GM21447 (cell line): ENCODE data around the gene PLSCR3.

Experiments used
- ATAC-seq: cut with Tn5 transposase; IDR thresholded peaks from one replicate; pipeline ENCODE4 v1.9.1; 2021; ENCODE audit not compliant: unreplicated experiment

PLSCR3 gene

DNA sequence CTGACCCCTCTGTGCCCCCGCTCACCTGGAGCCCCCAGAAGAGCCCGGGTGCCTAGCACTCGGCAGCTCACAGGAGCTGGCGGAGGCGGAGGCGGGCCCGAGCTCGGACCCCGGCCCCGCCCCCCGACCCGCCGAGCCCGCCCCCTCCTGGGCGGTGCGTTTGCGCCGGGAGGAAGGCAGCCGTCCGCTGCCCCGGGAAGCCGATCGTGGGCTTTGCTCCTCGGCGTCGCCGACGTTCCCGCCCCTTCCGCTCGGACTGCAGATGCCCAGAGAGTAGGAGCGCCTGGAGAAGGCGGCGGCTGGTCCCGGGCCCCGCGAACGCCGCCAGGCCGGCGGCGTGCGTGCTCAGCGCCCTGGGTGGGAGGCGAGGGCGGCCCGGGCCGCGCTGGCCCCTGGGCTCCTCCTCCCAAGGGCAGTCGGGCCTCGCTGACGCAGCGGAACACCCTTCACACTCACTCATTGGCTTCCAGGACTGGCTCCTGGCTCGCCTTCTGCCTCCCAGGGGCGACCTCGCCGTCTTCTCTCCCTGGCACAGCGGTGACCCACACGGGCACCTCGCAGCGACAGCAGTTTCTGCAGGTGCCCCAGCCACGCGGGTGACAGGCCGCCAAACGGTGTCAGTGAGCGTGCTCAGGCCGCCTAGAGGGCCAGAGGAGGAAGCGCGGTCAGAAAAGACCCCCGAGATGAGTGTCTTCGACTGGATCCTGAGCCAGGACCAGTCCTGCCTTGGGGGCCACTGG, at the start of gene PLSCR3:
Gene PLSCR3, minus strand, starts transcription at position 74 of the 740 bp plus-strand sequence. CDS start 415 bp downstream, outside the sequence.
- ATAC-seq = peak; percentile 76

DNA sequence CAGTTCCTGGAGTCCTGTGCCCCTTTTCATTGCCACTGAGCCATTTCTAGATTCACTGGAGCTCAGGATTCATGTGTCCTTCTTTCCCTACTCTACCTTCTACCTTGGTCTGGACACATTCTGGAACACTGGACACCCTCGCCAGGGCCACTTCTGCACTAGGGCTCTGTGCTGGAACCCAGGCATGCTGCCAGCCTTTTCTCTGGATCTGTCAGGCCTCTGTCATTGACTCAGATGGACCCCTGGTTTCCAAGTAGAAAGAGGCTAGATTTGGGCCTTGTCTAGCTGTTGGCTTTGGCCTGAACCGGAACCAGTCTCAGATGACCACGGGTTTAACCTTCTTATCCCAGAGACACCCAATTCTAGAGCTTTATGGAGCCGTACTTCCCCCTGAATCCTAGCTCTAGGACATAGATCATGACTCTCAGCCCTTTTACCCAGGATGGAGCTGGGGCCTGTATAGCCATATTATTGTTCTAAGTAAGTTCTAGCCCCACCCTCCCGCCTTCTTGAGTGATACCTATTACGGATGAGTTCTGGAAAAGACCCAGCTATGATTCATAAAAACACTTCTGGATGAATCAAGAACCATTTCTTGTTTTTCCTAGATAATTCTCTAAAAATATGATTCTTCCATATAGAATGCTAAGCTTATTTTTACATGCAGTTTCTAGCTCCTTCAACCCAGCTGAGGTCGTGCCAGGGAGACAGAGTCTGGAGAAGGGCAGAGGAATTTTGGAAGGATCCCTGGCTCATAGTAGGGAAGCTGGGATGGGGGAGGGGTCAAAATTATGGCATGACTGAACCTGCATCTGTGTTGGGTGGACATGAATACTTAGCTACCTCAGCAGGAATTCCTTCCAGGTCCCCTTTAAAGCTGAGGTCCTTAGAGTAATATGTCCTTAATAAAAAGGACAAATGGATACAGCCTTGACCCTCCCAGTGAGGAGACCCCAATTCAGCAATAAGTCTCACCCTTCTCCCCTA, 49.5 kb upstream of the PLSCR3 start:
- ATAC-seq = no peak

- no peak for ATAC-seq
These were observed 47.8 kb upstream of the PLSCR3 start for GRCh38 chr17:7442142-7442541.

- ATAC-seq = no peak
These were observed 46.9 kb upstream of the PLSCR3 start for GRCh38 chr17:7441266-7441665.

GRCh38 chr17:7440834-7441195, 46.5 kb upstream of the PLSCR3 start:
- no peak for ATAC-seq

DNA sequence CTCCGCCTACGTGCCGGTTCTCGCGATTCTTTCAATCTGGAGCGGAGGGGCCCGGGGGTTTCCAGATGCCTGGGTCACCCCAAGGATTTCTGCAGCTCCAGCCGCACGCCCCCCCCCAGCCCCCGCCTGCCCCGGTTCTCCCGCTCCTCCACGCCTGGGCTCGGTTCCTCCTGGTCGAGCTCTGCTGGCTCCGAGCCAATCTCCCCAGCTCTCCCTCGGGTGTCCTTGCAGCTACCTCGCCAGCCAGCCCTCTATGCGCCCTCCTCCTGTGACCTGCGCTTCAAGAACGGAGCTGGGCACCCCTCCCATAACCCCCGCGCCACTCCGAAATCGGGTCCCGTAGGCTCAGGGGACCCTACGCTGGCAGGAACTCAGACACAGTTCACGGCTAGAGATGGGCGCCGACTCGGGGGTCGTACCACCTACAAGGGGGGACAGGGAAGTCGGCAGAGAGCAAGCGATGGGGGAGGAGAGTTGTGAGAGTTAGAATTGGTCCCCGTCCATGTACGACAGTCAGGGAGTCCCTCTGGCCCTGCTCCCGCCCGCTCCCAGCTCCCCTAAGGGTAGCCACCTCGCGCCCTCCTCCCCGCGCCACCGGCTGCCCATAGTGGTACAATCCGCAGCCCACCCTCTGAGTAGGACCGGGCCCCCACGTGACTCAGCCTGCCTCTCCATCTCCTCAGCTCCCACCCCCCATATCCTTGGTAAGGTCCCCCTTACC, 45.9 kb upstream of the PLSCR3 start:
- ATAC-seq = no peak

- no peak for ATAC-seq
These were observed 45.3 kb upstream of the PLSCR3 start, which contains the start of gene FGF11 for GRCh38 chr17:7439462-7440112. TSS of gene FGF11 (plus strand) at chr17:7439512. CDS start at chr17:7439621, 109 bp downstream.

- ATAC-seq = no peak
These were observed 44.5 kb upstream of the PLSCR3 start for GRCh38 chr17:7438656-7439460.

- no peak for ATAC-seq
These were observed 43.8 kb upstream of the PLSCR3 start for GRCh38 chr17:7437950-7438614.

DNA sequence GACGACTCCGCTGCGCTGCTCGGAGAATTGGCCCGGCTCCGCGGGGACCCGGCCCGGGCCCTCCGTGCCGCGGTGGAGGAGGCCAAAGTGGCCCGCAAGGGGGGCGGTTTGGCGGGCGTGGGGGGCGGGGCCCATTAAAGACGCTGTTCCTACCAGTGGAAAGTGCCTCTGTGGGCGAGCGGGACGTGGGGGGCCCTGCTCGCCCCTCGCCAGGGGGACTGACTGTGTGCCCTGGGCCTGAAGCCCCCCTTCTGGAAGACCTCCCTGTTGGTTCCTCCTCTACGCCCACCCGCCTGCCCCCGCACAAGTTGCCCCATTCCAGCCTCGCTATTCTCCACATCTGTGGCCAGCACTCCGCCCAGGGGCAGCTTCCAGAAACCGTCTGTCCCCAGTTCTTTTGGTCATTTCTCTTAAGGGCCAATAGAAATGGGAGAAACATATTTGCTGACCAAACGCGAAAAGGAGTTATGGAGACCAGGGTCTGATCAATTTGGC, 43.1 kb upstream of the PLSCR3 start:
- ATAC-seq = no peak

DNA sequence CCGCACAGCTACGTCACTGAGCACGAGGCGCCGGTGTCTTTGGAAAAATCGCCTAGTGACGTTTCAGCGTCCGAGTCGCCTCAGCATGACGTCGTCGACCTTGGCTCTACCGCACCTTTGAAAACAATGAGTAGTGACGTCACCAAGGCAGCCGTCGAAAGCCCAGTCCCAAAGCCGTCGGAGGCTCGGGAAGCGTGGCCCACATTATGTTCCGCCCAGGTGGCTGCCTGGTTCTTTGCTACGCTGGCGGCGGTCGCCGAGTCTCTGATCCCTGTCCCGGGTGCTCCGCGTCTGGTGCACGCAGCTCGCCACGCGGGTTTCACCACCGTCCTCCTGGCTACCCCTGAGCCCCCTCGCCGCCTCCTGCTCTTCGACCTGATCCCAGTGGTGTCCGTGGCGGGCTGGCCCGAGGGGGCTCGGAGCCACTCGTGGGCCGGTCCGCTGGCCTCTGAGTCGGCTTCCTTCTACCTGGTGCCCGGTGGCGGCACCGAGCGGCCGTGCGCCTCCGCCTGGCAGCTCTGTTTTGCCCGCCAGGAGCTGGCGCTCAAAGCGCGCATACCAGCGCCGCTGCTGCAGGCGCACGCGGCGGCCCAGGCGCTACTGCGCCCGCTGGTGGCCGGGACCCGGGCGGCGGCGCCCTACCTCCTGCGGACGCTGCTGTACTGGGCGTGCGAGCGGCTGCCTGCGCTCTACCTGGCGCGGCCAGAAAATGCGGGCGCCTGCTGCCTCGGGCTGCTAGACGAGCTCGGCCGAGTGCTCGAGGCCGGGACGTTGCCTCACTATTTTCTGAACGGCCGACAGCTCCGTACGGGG, 42.4 kb upstream of the PLSCR3 start:
- ATAC-seq = no peak

DNA sequence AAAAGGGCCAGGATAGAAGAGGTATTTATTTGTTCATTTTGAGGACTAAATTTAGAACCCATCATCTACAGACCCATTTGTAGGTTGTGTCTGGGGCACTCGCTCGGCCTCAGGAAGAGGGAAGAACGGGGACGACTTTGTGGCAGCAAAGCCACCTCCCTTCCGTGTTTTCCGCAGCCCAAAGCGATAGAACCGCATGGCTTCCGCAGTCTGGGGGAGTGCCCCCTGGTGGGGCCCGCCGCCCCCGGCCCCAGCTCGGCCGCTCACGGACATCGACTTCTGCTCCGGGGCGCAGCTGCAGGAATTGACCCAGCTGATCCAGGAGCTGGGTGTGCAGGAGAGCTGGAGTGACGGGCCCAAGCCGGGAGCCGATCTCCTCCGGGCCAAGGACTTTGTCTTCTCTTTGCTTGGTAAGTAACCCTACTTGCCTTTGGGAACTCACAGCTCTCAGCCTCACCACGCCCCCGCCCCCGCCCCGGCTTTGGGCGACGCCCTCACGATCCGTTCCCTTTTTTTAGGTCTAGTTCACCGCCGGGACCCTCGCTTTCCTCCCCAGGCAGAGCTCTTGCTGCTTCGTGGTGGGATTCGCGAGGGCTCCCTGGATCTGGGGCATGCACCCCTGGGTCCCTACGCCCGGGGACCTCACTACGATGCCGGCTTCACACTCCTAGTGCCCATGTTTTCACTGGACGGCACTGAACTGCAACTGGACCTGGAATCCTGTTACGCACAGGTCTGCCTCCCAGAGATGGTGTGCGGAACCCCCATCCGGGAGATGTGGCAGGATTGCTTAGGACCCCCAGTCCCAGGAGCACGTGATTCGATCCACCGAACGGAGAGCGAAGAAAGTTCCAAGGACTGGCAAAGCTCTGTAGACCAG, 41.6 kb upstream of the PLSCR3 start:
- peak; percentile 24 for ATAC-seq

DNA sequence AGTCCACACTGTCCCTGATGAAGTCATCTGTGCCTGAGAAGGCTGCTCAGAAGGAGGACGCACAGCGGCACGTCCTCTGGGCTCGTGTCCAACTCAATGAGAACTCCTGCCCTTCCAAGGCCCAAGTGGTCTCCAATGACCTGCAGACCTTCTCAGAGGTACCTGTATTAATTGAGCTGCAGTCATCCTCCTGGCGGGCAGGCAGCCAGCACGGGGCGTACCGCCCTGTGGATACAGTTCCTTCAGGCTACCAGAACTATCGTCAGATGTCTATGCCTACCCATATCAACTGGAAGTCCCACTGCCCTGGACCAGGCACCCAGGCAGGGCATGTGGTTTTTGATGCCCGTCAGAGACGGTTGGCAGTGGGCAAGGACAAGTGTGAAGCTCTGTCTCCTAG, 38.0 kb upstream of the PLSCR3 start:
- ATAC-seq = no peak

- ATAC-seq = no peak
These were observed 36.9 kb upstream of the PLSCR3 start for GRCh38 chr17:7431231-7431630.

DNA sequence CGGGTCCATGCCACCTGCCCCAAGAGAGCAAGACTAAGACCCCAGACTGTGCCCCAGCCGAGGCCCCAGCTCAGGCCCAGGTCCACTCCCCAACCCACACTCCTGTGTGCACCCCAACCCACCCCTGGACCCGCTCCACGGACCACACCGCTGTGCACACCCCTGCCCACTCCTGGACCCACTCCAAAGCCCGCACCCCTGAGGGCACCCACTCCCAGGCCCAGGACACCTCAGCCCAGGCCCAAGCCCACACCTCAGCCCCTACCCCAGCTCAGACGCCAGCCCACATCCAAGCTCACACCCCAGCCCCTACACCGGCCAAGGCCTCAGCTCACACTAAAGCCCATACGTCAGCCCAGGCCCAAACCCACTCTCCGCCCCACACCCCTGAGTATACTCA, 35.4 kb upstream of the PLSCR3 start:
- no peak for ATAC-seq

DNA sequence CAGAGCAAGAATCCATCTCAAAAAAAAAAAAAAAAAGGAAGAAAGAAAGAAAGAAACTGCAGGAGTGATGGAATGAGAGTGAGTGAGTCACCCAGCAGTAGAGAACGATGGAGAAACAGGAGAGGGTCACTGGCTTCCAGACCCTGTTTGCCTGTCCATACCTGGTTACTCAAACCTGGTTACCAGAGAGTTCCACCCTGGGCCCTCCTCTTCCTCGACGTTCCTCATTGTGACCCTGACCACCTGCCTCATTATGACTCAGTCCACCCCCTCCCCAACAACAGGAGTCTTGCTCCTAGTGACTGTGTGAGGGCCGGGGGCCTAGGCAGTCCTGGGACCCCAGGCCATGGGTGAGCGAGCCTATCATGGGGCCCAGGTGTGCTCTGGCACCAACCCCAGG, 34.2 kb upstream of the PLSCR3 start, which contains the start of gene SPEM3:
Gene SPEM3, plus strand, starts transcription at position 301 of the 400 bp plus-strand sequence. Its CDS starts 46 bp downstream, at position 347.
- no peak for ATAC-seq

DNA sequence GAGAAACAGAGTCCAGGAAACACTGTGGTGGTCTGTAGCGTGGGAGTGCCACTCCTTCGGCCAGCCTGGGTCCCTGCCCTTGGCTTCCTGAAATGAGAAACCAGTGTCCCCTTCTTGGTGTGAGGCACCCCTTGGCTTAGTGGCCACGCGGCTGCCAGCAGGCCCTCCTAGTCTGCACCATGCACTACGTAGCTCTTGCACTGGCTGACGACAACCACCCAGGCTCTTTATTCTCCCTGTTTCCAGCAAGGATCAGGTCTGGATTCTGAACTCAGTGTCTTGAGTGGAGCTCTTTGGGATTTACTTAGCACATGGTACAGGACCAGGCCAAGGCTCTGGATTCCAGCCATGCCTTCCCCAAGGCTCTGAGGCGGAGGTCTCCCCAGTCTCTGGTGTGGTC, 33.2 kb upstream of the PLSCR3 start:
- no peak for ATAC-seq
